HG03139 (cell line): Measurements from ENCODE around the gene PPP2R3C.
"Not testable (repeated sequence)": the region's sequence is repeated elsewhere in the genome, so short reads cannot be mapped to it uniquely, and the experiment has no call there.

Experiments
- ATAC-seq: cut with Tn5 transposase; IDR thresholded peaks from one replicate; pipeline ENCODE4 v1.9.1; 2021; ENCODE audit not compliant: unreplicated experiment

The PPP2R3C gene

DNA sequence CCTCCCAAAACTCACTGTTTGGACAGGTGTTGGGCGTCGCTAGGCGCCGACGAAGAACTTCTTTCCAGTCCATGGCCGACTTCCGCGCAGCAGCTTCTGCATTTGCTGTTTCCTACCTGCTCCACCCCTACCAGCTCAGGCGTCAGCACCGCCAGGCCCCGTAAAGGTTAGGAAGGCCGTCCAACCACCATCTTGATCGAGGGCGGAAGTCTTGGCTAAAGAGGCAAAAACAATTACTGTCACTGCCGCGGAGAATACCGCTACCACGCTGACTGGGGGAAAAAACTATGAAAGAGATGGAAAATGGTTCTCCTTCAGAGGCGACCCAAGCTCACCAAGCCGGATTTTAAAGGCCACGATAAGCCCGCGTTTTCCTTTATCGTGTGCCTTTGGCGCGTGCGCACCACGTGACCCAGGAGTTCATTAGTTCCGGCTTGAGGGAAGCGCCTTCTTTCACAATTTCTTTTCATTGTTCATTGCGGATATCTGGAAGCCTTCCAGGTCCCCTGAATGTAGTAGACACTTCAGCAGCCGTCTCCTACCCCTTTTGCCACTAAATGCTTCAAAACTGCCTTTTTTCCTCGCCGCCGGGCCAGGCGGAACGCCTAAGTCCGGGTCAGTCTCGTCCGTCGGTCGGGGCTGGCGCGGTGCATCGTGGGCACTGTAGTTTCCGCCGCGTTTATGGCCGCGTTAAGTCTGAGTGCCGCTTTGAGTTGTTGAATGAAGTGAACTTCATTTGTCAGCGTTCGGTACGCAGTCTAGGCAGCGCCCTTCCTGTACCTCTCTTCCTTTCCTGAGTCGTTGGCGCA lies at the start of gene PPP2R3C, which contains the start of gene PRORP:
TSS of gene PPP2R3C (minus strand) at position 104 of the 809 bp plus-strand sequence. CDS start at position 73, 31 bp downstream.
TSS of gene PRORP (plus strand) at position 666 of the 809 bp plus-strand sequence. CDS start 694 bp downstream, outside the sequence.
- ATAC-seq, result peak; percentile 80

DNA sequence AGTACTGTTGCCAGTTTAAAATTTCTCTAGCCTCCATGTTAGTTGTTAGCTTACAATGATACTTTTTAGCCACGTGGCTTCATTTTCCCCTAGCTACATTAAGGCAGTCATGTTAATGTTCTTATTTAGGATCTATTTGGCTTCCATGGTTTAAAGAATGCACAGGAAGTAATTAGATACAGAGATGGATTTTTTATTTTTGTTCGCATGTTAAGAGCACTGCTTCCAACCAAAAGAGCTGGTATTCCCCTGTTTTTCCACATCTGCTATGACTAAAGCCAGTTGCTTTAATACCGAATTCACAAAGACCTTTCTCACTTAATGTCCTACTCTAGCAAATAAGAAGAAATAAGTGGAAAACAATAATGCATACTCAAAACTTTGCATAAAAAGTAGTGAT lies 45.7 kb upstream of the PPP2R3C start:
- no peak for ATAC-seq

DNA sequence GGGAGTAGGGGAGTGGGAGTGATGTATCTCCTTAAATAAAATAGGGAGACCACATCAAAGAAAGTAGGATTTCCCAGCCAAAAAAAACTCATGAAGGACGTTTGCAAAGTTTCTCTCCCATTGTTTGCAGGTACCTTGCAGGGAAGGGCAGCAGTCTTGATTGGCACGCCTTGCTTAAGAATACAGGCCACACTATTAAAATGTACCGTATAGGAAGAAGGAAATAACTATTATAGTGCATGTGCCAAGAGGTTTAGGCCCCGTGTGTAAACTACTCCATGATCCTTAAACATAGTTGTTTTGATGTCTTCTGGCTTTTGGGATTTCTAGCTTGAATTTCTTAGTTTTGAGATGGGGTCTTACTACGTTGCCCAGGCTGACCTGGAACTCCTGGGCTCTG lies 43.1 kb upstream of the PPP2R3C start:
- ATAC-seq, result no peak

DNA sequence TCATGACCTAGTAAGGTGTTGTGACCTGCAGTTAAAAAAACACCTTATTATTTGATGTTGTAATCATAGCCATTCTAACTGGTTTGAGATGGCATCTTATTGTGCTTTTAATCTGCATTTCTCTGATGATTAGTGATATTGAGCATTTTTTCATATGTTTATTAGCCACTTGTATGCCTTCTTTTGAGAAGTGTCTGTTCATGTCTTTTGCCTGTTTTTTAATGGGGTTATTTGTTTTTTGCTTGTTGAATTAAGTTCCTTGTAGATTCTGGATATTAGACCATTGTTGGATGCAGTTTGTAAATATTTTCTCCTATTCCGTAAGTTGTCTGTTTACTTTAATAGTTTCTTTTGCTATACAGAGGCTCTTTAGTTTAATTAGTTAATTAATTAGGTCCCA lies 41.6 kb upstream of the PPP2R3C start:
- no peak for ATAC-seq

DNA sequence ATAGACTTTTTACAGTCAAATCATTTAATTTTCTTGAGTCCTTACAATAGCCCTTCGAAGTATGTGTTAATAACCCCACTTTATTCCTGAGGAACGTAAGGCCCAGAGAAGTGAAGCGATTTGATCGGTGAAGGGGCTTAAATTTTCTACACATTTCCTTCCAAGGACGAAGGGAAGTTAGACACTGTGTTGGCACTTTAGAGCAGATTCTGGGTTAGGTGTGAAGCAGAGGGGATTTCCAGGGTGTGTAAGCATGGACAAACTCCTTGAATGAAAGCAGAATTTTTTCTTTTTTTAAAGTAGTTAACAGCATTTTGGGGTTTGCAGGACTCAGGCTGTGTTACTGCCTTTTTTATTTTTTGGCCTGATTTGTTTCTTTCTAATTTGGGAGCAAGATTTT lies 39.4 kb upstream of the PPP2R3C start:
- no peak for ATAC-seq

DNA sequence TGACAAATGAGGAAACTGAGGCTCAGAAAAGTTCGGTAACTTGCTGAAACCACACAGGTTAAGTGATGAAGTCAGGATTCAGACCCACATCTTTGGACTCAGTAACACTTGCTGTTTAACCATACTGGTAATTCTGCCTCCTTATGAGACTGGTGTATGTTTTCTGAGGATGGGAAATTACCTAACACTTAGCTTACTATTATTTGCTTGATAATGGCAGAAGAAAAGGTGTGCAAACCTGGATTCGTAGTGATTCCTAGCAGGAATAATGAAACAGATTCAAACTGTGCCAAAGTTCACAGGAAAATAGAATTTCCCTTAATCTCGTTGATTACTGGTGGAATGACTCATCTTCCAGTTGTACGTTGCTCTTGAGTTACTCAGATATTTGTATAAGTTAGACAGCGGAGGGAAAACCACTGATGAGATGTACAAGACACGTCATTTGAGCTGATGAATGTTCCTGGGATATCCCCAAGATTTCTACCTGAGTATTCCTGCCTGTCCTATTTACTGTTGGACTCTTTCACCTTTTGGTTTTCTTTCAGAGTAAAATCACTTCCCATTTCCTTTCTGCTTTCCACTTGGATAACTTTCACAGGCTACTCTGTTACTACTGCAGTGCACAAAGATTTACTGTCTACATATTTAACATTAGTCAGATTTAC lies 38.1 kb upstream of the PPP2R3C start:
- no peak for ATAC-seq

DNA sequence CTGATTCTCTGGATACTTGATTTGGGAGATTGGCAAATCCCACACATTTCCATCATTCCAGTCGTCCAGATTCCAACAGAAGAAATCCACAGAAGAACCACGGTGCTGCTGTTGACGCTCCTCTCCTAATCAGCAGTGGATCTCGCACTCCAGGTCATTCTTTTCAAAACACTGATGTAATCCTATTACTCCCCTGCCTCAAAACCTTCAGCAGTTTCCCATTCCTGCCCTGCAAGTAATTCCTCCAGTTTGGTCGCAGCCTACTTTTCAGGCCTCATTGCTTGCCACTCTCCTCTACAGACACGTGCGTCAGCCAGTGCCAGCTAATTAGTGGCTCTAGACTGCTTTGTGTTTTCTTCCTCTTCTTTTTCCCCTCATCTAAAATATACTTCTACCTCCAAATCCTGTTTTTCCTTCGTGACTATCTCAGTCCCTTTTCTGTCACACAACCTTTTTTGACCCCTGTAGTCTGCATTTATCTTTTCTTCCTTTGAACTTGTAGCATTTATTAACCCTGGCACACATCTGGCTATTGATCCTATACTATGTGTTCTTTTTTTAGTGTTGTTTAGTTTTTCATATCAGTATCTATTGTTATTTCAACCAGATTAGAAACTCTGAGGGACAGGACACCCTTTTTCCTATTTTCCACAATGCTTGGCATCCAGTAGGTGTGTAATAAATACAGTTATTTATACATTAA lies 37.3 kb upstream of the PPP2R3C start:
- no peak for ATAC-seq

DNA sequence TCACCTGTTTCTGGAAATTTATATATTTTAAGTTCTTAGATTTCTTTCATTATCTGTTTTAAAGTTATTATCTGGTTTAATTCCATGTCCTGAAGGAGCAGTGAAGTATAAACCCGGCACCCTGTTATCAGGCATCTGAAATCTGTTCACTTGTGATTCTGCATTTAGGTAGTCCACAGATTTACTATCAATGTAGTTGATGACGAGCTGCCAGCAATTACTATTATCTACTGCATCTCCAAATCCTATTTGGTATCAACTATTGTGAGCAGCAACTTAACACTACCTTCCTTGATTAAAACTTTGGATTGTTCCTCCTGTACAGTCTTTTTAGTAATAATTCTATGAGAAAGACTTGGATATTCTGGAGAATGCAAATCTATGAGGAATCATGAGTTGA lies 36.7 kb upstream of the PPP2R3C start:
- ATAC-seq, result no peak

DNA sequence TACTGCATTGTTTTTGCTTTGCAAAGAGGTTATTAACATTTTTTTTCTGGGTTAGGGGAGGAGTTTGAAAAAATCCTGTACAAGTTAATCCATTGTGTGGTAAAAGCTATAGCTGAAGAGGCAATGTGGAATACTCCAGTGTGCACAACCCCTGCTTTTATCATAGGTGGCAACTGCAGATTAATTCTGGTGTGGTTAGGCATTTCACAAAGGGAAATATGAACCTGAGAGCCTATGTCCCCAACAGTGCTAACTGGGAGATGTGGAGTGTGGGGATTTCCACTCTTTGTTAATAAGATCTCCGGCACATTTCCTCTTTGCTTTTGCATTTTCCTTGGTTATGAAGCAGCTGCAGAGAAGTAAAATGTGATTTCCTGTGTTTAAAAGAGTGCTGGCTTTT lies 34.2 kb upstream of the PPP2R3C start:
- no peak for ATAC-seq

DNA sequence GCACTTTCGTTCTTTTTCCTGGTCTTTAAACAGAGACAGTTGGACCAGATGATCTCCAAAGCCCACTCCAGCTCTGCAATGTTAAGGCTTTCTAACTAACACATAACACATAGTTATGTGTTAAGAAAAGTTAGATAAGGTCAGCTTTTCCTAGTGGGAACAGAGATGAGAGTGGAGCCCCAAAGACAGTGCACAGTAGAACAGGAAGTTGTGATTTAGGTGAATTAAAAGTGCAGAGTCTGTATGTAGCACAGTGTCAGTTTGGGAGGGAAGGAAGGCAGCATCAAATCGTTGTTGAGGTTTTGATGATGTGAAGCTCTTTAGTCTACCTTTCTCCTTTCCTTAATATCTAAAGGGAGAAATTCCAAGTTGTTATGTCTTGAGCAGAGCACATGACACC lies 32.2 kb upstream of the PPP2R3C start:
- no peak for ATAC-seq

DNA sequence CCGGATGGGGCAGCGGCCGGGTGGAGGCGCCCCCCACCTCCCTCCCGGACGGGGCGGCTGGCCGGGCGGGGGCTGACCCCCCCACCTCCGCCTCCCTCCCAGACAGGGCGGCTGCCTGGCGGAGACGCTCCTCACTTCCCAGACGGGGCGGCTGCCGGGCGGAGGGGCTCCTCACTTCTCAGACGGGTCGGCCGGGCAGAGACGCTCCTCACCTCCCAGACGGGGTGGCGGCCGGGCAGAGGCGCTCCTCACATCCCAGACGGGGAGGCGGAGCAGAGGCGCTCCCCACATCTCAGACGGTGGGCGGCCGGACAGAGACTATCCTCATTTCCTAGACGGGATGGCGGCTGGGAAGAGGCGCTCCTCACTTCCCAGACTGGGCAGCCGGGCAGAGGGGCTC lies 30.7 kb upstream of the PPP2R3C start:
- not testable (repeated sequence) for ATAC-seq

DNA sequence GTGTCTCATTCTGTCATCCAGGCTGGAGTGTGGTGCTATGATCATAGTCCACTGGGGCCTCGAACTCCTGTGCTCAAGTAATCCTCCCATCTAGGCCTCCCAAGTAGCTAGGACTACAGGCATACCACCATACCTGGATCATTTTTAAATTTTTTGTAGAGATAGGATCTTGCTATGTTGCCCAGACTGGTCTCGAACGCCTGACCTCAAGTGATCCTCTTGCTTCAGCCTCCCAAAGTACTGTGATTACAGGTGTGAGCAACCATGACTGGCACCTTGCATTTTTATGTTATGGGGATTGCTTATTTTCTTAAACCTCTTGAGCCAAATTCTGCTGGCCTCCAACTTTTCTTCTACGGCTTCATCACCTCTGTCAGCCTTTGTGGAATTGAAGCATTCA lies 27.4 kb upstream of the PPP2R3C start:
- no peak for ATAC-seq

DNA sequence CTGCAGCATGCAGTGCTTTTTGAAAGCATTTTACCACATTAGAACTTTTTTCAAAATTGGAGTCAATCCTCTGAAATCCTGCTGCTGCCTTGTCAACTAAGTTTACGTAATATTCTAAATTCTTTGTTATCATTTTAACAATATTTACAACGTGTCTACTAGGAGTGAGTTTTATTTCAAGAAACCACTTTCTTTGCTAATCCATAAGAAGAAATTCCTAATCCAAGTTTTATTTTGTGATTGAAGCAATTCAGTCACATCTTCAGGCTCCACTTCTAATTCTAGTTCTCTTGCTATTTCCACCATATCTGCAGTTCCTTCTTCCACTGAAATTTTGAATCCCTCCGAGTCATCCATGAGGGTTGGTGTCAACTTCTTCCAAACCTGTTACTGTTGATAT lies 25.9 kb upstream of the PPP2R3C start:
- no peak for ATAC-seq

DNA sequence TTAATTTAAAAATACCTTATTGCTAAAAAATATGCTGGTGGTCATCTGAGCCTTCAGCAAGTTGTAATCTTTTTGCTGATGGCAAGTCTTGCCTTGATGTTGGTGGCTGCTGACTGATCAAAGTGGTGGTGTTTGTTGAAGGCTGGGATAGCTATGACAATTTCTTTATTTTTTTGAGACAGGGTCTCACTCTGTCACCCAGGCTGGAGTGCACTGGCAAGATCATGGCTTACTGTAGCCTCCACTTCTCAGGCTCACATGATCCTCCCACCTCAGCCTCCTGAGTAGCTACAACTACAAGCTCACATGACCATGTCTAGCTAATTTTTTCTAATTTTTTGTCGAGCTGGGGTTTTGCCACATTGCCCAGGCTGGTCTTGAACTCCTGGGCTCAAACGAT lies 25.4 kb upstream of the PPP2R3C start:
- ATAC-seq, result no peak

DNA sequence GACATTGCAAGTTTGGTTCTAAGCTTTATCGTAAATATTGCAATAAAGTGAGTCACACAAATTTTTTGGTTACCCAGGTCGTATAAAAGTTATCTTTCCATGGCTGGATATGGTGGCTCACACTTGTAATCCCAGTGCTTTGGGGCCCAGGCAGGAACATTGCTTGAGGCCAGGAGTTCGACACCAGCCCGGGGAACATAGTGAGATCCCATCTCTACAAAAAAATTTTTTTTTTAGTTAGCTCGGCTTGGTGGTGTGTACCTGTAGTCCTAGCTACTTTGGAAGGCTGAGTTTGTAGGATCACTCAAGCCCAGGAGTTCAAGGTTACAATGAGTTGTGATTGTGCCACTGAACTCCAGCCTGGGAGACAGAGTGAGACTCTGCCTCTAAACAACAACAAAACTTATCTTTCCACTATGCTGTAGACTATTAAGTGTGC lies 24.9 kb upstream of the PPP2R3C start:
- ATAC-seq, result no peak

DNA sequence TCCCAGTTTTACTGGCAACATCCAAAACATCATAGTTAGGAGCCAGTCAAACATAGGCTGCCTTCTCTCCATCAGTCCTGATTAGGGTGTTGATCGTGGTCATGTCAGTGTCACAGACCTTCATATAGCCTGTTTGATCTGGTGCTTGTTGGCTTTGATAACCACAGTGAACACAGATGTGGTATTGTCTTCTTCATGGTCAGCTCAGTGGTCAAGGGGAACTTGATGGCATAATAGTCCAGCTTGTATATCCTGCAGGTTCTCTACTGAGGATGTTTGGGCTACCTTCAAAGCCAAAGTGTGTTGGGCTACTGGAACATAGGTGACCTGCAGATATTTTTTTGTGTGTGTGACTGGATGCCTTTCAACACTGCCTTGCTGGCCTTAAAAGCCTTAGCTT lies 22.2 kb upstream of the PPP2R3C start:
- no peak for ATAC-seq

DNA sequence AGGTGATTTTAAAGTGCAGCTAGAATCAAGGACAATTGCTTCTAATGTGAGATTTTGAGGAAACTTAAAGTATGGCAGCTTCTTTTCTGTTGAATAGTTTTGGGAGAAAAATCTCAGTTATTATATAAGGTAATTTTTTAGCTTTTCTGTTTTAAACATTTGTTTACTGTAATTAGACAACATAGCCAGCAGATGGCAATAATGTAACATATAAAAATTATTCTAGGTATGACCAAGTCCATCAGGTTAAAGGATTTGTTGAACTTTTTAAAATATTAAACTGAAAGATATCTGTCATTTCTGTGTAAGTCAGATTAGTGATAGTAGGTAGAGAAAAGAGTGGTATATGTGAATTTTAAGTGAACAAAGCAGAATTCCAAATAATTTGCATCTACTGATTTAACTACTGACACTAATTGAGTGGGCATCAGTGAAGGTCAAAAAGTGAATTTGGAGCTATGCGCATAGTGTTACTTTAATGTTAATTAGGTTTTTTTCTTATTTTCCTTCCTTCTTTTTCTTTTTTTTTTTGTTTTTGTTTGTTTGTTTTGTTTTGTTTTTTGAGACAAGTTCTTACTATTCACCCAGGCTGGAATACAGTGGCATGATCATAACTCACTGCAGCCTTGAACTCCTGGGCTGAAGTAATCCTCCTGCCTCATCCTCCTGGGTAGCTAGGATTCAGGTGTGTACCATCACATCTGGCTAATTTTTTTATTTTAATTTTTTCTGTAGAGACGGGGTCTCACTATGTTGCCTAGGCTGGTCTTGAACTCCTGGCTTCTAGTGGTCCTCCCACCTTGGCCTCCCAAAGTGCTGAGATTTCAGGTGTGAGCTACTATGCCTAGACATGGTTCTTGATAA lies 19.2 kb upstream of the PPP2R3C start:
- ATAC-seq, result no peak

DNA sequence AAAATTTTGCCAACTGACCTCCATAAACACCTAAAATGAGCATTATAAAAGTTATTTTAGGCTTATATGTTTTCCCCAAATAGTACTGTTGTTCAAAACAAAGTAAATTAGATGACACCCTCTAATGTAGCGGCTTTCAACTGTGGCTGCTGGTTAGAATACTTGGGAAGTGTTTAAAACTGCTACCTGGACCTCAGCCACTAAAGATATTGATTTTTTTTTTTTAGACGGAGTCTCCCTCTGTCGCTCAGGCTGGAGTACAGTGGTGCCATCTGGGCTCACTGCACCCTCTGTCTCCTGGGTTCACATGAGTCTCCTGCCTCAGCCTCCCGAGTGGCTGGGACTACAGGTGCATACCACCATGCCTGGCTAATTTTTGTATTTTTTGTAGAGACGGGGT lies 16.8 kb upstream of the PPP2R3C start:
- ATAC-seq, result no peak

DNA sequence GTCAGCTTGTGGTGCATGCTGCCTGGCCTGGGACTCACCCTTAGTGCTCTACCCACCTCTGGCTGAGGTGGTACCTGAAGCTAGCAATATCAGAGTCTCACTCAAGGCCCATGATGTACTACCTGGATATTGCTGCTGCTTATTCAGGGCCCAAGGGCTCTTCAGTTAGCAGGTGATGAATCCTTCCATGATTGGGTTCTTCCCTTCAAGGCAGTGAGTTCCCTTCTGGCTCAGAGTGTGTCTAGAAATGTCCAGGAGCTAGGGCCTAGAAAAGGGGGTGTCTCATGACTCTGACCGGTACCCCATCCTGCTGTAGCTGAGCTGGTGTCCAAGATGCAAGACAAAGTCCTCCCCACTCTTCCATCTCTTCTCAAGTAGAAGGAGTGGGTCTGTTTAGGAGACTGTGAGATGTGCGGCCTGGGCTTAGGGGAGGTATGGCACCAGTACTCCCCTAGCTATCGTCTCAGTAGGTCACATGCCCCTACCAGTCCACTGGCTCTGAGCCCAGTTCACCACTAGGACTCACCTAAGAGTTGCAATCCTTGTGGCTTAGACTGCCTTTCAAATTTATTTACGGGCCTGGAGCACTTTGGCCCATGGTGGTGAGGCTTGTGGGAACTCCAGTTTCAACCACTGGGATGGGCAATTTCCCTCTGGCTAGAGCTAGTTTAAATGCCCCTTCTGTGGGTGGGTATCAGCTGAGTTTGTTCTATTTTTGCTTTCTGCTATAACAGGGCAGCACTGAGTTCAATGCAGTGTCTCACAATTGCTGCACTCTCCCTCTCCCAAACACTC lies 12.7 kb upstream of the PPP2R3C start:
- no peak for ATAC-seq
